NCI-H1092 treated with DMSO at 0.1 percent for 48 hours (cell line): ENCODE results near the gene SLC6A4.
"Not testable (repeated sequence)": the region's sequence is repeated elsewhere in the genome, so short reads cannot be mapped to it uniquely, and the experiment has no call there.

Experiments
- DNase-seq: peaks from one replicate; lab custom pipeline; 2025; lab: John Stamatoyannopoulos, UW

SLC6A4 gene

GRCh38 chr17:30219315-30219714 lies 16.2 kb downstream of the SLC6A4 start:
- no peak for DNase-seq

GRCh38 chr17:30218799-30219198 lies 16.7 kb downstream of the SLC6A4 start:
- DNase-seq = no peak

GRCh38 chr17:30217746-30218245 lies 17.7 kb downstream of the SLC6A4 start:
- no peak for DNase-seq

GRCh38 chr17:30217054-30217453 lies 18.4 kb downstream of the SLC6A4 start:
- no peak for DNase-seq

GRCh38 chr17:30212750-30213149 lies 22.7 kb downstream of the SLC6A4 start:
- DNase-seq = no peak

- no peak for DNase-seq
Measured at GRCh38 chr17:30211371-30211770, 24.1 kb downstream of the SLC6A4 start.

- no peak for DNase-seq
Measured at GRCh38 chr17:30210901-30211300, 24.6 kb downstream of the SLC6A4 start.

GRCh38 chr17:30210366-30210765 lies 25.1 kb downstream of the SLC6A4 start:
- no peak for DNase-seq

GRCh38 chr17:30209930-30210329 lies 25.6 kb downstream of the SLC6A4 start:
- DNase-seq = no peak

GRCh38 chr17:30208214-30208613 lies 27.3 kb downstream of the SLC6A4 start:
- DNase-seq = no peak

GRCh38 chr17:30207655-30208054 lies 27.8 kb downstream of the SLC6A4 start:
- no peak for DNase-seq

- DNase-seq = no peak
Measured at GRCh38 chr17:30203471-30203981, 32.0 kb downstream of the SLC6A4 start.

GRCh38 chr17:30200656-30201055 lies 34.8 kb downstream of the SLC6A4 start:
- DNase-seq = not testable (repeated sequence)

GRCh38 chr17:30200106-30200505 lies 35.4 kb downstream of the SLC6A4 start:
- DNase-seq = no peak

GRCh38 chr17:30199600-30199999 lies 35.9 kb downstream of the SLC6A4 start:
- no peak for DNase-seq

GRCh38 chr17:30197416-30197815 lies 38.1 kb downstream of the SLC6A4 start:
- DNase-seq = no peak

GRCh38 chr17:30196504-30196903 lies 39.0 kb downstream of the SLC6A4 start:
- no peak for DNase-seq

- DNase-seq = no peak
Measured at GRCh38 chr17:30191072-30191471, 44.4 kb downstream of the SLC6A4 start.

GRCh38 chr17:30188211-30188939 lies 47.1 kb downstream of the SLC6A4 start:
- no peak for DNase-seq

GRCh38 chr17:30187573-30187972 lies 47.9 kb downstream of the SLC6A4 start:
- no peak for DNase-seq

- DNase-seq = no peak
Measured at GRCh38 chr17:30186761-30187160, 48.7 kb downstream of the SLC6A4 start.

GRCh38 chr17:30176855-30177254 lies 58.6 kb downstream of the SLC6A4 start:
- DNase-seq = no peak

- DNase-seq = no peak
Measured at GRCh38 chr17:30174556-30174955, 60.9 kb downstream of the SLC6A4 start.

GRCh38 chr17:30173649-30174048 lies 61.8 kb downstream of the SLC6A4 start:
- no peak for DNase-seq
